Endothelial cell of umbilical vein (primary cell): Measurements from ENCODE around the gene FYB2. TPM values are rescaled to one million over a fixed set of nuclear protein-coding genes. Genes with fewer than 3 reads are reported as not detected.
"Not testable (repeated sequence)": the region's sequence is repeated elsewhere in the genome, so short reads cannot be mapped to it uniquely, and the experiment has no call there.

Source experiments
- BruUV-seq: library from RNA; stranded (reverse); fragments of 400-500 nt; replicated peaks from 2 replicates; lab custom pipeline; 2021; lab: Mats Ljungman, UMichigan
- CTCF ChIA-PET: fragments of 300-600, 350-600 bp; sonication (Branson Sonifier 250); formaldehyde crosslinking; loops from one replicate; lab custom pipeline; 2021; ENCODE audit warnings: antibody characterized with exemption, inconsistent platforms; lab: Charles Lee
- POLR2A ChIA-PET: fragments of 300-600, 350-600 bp; sonication (Branson Sonifier 250); formaldehyde crosslinking; loops from one replicate; lab custom pipeline; 2021; ENCODE audit warnings: antibody characterized with exemption, inconsistent platforms; lab: Charles Lee
- DNase-seq: peaks from one replicate; pipeline ENCODE4 v3.0.0-alpha.2; 2011; ENCODE audit warnings: low read depth, low spot score
- FAIRE-seq: peaks from 2 replicates; lab custom pipeline; 2011; peaks lifted over from hg19 to GRCh38; lab: Jason Lieb, UNC
- H2AFZ ChIP-seq: 2 replicates; pipeline ENCODE4 v1.6.0; 2012; ENCODE audit warnings: low read depth, low read length, control low read depth, inconsistent platforms
- H3K27ac ChIP-seq: 2 replicates; pipeline ENCODE4 v1.5.1; 2011; ENCODE audit warnings: low read depth, mild to moderate bottlenecking, control low read depth, low read length, moderate library complexity; ENCODE audit not compliant: insufficient read depth
- H3K27me3 ChIP-seq, 2 experiments: 2 replicates each; pipeline versions ENCODE4 v1.6.0 to v1.6.1; 2011; ENCODE audit warnings: low read length in 2 of 2, mixed read lengths in 1 of 2; ENCODE audit not compliant: control insufficient read depth in 2 of 2, insufficient read depth in 2 of 2
- H3K36me3 ChIP-seq, 2 experiments: 2 replicates in 1 of 2; 3 replicates in 1 of 2; pipeline ENCODE4 v1.5.1; 2011; ENCODE audit warnings: low read length in 2 of 2, mild to moderate bottlenecking in 1 of 2, moderate library complexity in 1 of 2; ENCODE audit not compliant: control insufficient read depth in 2 of 2, insufficient read depth in 2 of 2; ENCODE audit errors: extremely low read depth in 1 of 2
- H3K4me1 ChIP-seq: 3 replicates; pipeline ENCODE4 v1.5.1; 2011; ENCODE audit warnings: mild to moderate bottlenecking, low read length; ENCODE audit not compliant: control insufficient read depth, insufficient read depth; ENCODE audit errors: extremely low read depth
- H3K4me2 ChIP-seq: 2 replicates; pipeline ENCODE4 v1.6.1; 2011; ENCODE audit warnings: low read length, control low read depth, mixed read lengths; ENCODE audit not compliant: insufficient read depth
- H3K4me3 ChIP-seq, 3 experiments: fragments of 200-600 bp in 1 of 3; sonication (generic), shearing (Covaris generic) in 1 of 3; replicated peaks in 1 of 3; 2 replicates each; pipeline ENCODE4 v1.5.1; 2011 to 2016; ENCODE audit warnings: control low read depth in 3 of 3, low read length in 3 of 3, mild to moderate bottlenecking in 2 of 3, inconsistent platforms in 1 of 3, low read depth in 1 of 3, moderate library complexity in 1 of 3; ENCODE audit not compliant: insufficient read depth in 1 of 3
- H3K79me2 ChIP-seq: 2 replicates; pipeline ENCODE4 v1.6.0; 2012; ENCODE audit warnings: low read length, inconsistent platforms; ENCODE audit not compliant: control insufficient read depth, insufficient read depth
- H3K9ac ChIP-seq: replicated peaks from 2 replicates; pipeline ENCODE3; 2011; ENCODE audit warnings: low read length, control low read depth; ENCODE audit not compliant: insufficient read depth; ENCODE audit errors: extremely low read depth
- H3K9me1 ChIP-seq: replicated peaks from 3 replicates; pipeline ENCODE4 v1.6.0; 2011; ENCODE audit warnings: mild to moderate bottlenecking, low read length; ENCODE audit not compliant: control insufficient read depth, insufficient read depth; ENCODE audit errors: extremely low read depth
- H3K9me3 ChIP-seq: replicated peaks from 2 replicates; pipeline ENCODE4 v1.5.1; 2012; ENCODE audit warnings: low read length, inconsistent platforms; ENCODE audit not compliant: control insufficient read depth, insufficient read depth
- H4K20me1 ChIP-seq: replicated peaks from 2 replicates; pipeline ENCODE3; 2011; ENCODE audit warnings: mild to moderate bottlenecking, low read length; ENCODE audit not compliant: control insufficient read depth, insufficient read depth; ENCODE audit errors: extremely low read depth
- CTCF ChIP-seq, 2 donors: IDR thresholded peaks; 1 replicate in 1 of 2; 2 replicates in 1 of 2; pipeline ENCODE4 v1.5.1; 2011; ENCODE audit warnings: low read length in 2 of 2, mild to moderate bottlenecking in 2 of 2, moderate library complexity in 2 of 2, control low read depth in 1 of 2, inconsistent platforms in 1 of 2, low read depth in 1 of 2; ENCODE audit not compliant: insufficient read depth in 1 of 2; ENCODE audit errors: extremely low read depth in 1 of 2
- EZH2 ChIP-seq: IDR thresholded peaks from 2 replicates; pipeline ENCODE4 v1.6.1; 2012; ENCODE audit warnings: borderline replicate concordance, low read depth, mild to moderate bottlenecking, moderate library complexity, low read length, inconsistent platforms; ENCODE audit not compliant: severe bottlenecking
- FOS ChIP-seq: IDR thresholded peaks from 2 replicates; pipeline ENCODE4 v1.6.1; 2011; ENCODE audit warnings: mild to moderate bottlenecking, low read length, moderate library complexity, borderline replicate concordance; ENCODE audit not compliant: insufficient read depth
- GATA2 ChIP-seq: IDR thresholded peaks from 2 replicates; pipeline ENCODE4 v1.7.0; 2011; ENCODE audit warnings: low read depth, mild to moderate bottlenecking, moderate library complexity, mixed read lengths, low read length; ENCODE audit not compliant: insufficient read length, insufficient read depth
- JUN ChIP-seq: IDR thresholded peaks from 2 replicates; pipeline ENCODE4 v1.6.1; 2011; ENCODE audit warnings: borderline replicate concordance, low read depth; ENCODE audit not compliant: insufficient read length, insufficient read depth
- MYC ChIP-seq: IDR thresholded peaks from one replicate; pipeline ENCODE4 v1.6.1; 2011; ENCODE audit warnings: mild to moderate bottlenecking, low read depth, low read length
- POLR2A ChIP-seq: IDR thresholded peaks from 2 replicates; pipeline ENCODE4 v1.6.1; 2012; ENCODE audit warnings: low read depth, mild to moderate bottlenecking, control low read depth, low read length
- POLR2AphosphoS5 ChIP-seq: IDR thresholded peaks from 2 replicates; pipeline ENCODE4 v1.6.1; 2012; ENCODE audit warnings: low read depth, mild to moderate bottlenecking, control low read depth, low read length, moderate library complexity; ENCODE audit not compliant: insufficient read depth
- dilution Hi-C: fragments of 300-500 bp; cut with MboI; formaldehyde crosslinking; loops from one replicate; pipeline ENCODE4 v1.15.0; 2019; ENCODE audit warnings: low sequenced_read_pairs; ENCODE audit not compliant: extremely low pct_ligation_motif_present
- intact Hi-C: fragments of 100-400 bp; cut with micrococcal nuclease; formaldehyde crosslinking; loops from one replicate; pipeline ENCODE4 v1.10.0; 2022
- polyA plus RNA-seq, 4 experiments: library from polyadenylated mRNA; depleted of rRNA in 3 of 4; stranded (reverse) in 3 of 4; unstranded in 1 of 4; fragments of >200 nt; gene quantifications; 2 replicates each; pipeline versions ENCODE4 v1.2.1 to v1.2.3, GENCODE V29; 2011 to 2012; ENCODE audit warnings: missing spikeins in 1 of 4
- total RNA-seq: library from RNA; stranded (reverse); gene quantifications from 2 replicates; pipeline ENCODE4 v1.2.3, GENCODE V29; 2021
- TF ChIP-seq, protein P1 (sequence below): IDR thresholded peaks from 2 replicates; pipeline ENCODE4 v1.6.1; 2011; ENCODE audit not compliant: insufficient read depth, insufficient read length

The FYB2 gene
- total and polyA plus RNA-seq, 2 donors (not counting 3 experiments of a cell fraction or from before 2014, with no cell fraction given): not detected

GRCh38 chr1:56777972-56778371 is 41.2 kb downstream of the FYB2 start:
- BruUV-seq: no TSS peak
- H3K36me3 ChIP-seq: no peaks in the 10 kb centered on the region
- no peak overlapping the region for H3K27ac ChIP-seq

GRCh38 chr1:56774732-56775131 is 44.5 kb downstream of the FYB2 start:
- H3K27ac ChIP-seq, H3K4me1 ChIP-seq, H3K9me1 ChIP-seq, H2AFZ ChIP-seq, CTCF ChIA-PET, H3K79me2 ChIP-seq, DNase-seq, H4K20me1 ChIP-seq, H3K27me3 ChIP-seq, H3K4me2 ChIP-seq, H3K36me3 ChIP-seq, FAIRE-seq, BruUV-seq, H3K9ac ChIP-seq, POLR2A ChIA-PET, intact Hi-C loops, H3K9me3 ChIP-seq, dilution Hi-C loops, H3K4me3 ChIP-seq: not testable (repeated sequence)

More at GRCh38 chr1:56777972-56778371, 41.2 kb downstream of the FYB2 start:
- Histone ChIP-seq H2AFZ (no peak overlapping the region), H3K4me2 (no peak overlapping the region), H3K79me2 (no peaks in the 10 kb centered on the region), H3K4me3 (no peak overlapping the region), H3K27me3 (no peaks in the 10 kb centered on the region), H3K4me1 (no peaks in the 10 kb centered on the region), H3K9me3 (no peaks in the 10 kb centered on the region), H4K20me1 (no peaks in the 10 kb centered on the region), H3K9ac (no peak overlapping the region), H3K9me1 (no peaks in the 10 kb centered on the region)
- TF ChIP-seq CTCF (IDR thresholded peaks at IDR 0.05; ENCODE audit: extremely low read depth in 1 of 2, insufficient read depth in 1 of 2, low read depth in 1 of 2, low read length in 2 of 2) (no peak), POLR2AphosphoS5 (no peak), GATA2 (no peak), EZH2 (no peak), FOS (no peak), JUN (no peak), POLR2A (no peak), MYC (no peak)
- TF ChIP-seq, protein P1, sequence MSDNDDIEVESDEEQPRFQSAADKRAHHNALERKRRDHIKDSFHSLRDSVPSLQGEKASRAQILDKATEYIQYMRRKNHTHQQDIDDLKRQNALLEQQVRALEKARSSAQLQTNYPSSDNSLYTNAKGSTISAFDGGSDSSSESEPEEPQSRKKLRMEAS: no peak
- FAIRE-seq: no peak
- intact Hi-C loops: no loop called here
- ChIA-PET CTCF (no interaction called here), POLR2A (no interaction called here)
- no peak for DNase-seq
- dilution Hi-C loops: no loop called here
